GM21526 (cell line): ENCODE results near the gene PPP6C.
"Not testable (repeated sequence)": the region's sequence is repeated elsewhere in the genome, so short reads cannot be mapped to it uniquely, and the experiment has no call there.

Experiments
- ATAC-seq: cut with Tn5 transposase; IDR thresholded peaks from one replicate; pipeline ENCODE4 v1.9.1; 2021; ENCODE audit warnings: moderate library complexity; ENCODE audit not compliant: unreplicated experiment, low FRiP score

PPP6C gene

GRCh38 chr9:125143377-125144090, 46.1 kb downstream of the PPP6C start, which contains the start of gene SCAI:
Gene SCAI, minus strand, starts transcription at chr9:125143528. Its CDS starts 91 bp downstream, at chr9:125143437.
- ATAC-seq, result peak; percentile 96

DNA sequence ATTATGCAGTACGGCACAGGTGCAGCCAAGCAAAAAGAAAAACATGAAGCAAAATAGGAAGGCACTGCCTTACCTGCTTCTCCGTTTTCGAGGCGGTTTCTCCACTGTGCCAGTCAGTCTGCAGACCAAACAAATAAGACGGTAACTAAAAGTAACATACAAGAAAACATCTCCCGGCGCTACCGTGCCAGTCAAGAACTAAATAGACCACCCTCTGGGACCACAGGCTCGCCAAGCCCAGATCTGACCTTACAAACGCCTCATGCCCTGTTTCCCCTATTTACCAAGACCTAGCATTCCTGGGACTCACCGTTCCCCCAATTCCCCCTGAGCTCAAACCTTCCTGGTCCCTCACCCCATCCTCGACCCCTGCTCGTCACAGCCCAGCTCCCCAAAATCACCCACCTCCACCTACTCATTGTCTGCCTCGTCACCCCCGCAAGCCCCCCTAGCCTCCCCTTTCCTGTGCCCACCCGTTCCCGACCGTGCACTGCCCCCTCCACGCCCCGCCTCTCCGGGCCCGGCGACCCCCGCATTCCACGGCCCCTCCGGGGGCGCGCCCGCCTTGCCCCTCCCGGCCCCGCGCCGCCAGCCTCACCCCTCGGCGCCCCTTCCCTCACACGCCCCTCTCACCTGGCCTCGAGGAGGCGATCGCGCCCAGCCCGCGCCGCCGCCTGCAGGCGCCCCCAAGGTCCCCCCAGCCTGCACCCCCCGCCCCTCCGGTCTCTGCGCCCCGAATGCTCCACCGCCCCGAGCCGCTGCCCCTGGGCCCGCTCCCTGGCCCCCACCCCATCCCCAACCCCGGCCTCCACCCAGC, 46.8 kb downstream of the PPP6C start:
- no peak for ATAC-seq

DNA sequence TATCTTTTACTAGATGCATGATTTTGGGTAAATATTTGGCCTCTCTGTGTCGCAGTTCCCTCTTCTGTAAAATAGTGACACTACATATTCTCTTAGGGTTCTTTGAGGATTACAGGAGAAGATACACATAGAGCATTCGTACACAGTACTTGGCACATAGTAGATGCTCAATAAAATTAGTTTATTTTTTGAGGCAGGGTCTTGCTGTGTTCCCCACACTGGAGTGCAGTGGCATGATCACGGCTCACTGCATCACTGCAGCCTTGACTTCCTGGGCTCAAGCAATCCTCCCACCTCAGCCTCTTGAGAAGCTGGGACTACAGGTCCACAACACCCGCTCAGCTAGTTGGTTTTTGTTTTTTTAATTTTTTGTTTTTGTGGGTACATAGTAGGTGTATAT, 47.9 kb downstream of the PPP6C start:
- ATAC-seq, result no peak

DNA sequence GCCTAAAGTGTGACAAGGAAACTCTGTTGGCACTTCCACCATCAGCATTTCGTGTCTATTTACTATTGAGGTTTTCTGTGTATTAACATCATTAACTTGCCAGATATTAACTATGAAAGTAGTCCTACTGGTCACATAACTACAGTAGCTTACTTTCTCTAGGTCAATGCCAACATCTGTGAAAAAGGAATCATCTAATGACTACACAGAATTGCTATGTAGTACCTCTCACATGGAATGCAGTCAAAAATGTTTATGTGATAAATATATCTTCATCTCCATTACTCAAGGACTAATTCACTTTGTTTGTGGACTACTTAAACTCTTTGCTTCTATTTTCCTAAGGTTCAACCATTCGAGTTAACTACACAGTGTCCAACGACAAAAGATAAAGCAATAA, 48.4 kb downstream of the PPP6C start:
- ATAC-seq, result no peak

DNA sequence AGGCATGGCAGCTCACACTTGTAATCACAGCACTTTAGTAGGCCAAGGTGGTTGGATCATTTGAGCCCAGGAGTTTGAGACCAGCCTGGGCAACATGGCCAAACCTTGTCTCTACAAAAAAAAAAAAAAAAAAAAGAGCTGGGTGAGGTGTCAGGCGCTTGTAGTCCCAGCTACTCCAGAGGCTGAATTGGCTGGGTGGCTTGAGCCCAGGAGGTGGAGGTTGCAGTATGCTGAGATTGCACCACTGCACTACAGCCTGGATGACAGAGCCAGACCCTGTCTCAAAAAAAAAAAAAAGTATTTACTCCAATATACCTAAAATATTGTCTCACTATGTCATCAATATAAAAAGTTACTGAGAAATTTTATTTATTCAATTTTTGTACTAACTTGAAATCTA, 49.0 kb downstream of the PPP6C start:
- no peak for ATAC-seq

GRCh38 chr9:125137200-125137599, 52.4 kb downstream of the PPP6C start:
- ATAC-seq, result no peak

DNA sequence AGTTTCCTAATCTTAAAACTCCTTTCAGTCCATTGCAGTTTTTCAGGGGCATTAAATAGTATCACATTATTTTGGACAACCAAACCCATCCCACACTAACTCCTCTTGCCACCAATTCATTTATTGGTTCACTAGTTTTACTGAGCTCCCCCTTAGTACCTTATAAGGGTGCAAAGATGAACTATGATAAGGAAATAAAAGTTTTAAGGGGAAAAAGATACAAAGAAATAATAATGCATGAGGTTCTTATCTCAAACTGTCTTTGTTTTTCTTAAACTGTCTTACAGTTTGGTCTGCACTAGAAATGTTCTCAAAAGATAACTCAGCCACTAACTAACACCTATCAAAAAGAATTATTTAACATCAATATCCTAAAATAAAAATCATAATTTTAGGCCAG, 54.6 kb downstream of the PPP6C start:
- ATAC-seq, result no peak

GRCh38 chr9:125133403-125134329, 55.9 kb downstream of the PPP6C start:
- no peak for ATAC-seq

DNA sequence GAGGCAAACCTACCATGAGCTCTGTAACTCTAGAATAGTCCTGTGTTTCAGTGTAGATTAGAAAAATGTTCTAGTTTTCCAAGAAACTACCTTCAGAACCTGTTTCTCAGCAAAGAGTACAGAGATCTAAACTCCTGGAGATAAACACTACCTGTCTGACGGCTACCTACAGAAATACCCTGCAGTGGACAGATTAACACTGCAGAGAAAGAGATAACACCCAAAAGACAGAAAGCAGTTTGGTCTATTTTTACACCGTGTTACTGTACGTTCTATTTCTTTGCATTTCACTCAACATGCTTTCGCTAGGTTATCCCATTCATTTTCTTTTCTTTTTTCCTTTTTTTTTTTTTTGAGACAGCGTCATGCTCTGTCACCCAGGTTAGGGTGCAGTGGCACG, 57.8 kb downstream of the PPP6C start:
- no peak for ATAC-seq

DNA sequence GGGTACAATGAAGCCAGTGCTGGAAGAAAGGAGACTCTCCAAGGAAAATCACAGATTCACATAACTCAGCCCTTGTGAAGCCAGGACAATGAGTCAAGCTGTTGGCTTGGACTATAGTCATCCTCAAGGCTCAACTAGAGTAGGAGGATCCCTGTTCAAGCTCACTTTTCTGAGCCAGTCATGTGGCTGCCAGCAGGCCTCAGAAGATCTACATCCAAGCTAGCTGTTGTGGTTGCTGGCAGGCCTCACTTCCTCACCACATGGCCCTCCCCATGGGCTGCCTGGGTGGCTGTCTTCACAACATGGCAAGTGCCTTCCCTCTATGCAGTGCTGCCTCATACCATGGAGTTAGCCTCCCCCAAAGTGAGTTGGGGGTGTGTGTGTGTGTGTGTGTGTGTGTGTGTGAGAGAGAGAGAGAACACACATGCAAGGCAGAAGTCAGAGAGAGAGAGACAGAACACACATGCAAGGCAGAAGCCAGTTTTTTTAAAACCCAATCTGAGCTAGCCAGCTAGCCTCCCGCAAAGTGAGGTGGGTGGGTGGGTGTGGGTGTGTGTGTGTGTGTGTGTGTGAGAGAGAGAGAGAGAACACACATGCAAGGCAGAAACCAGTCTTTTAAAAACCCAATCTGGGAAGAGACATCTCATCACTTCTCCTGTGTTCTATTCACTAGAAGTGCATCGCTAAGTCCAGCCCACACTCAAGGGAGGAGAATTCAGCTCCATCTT, 63.4 kb downstream of the PPP6C start:
- ATAC-seq, result peak; percentile 80

- no peak for ATAC-seq
Measured at GRCh38 chr9:125125523-125125922, 64.1 kb downstream of the PPP6C start.

GRCh38 chr9:125121146-125121545, 68.5 kb downstream of the PPP6C start:
- ATAC-seq, result no peak

- ATAC-seq, result no peak
Measured at GRCh38 chr9:125119643-125120286, 69.8 kb downstream of the PPP6C start.

- not testable (repeated sequence) for ATAC-seq
Measured at GRCh38 chr9:125118696-125119095, 70.9 kb downstream of the PPP6C start.

GRCh38 chr9:125114503-125114902, 75.1 kb downstream of the PPP6C start:
- ATAC-seq, result not testable (repeated sequence)

DNA sequence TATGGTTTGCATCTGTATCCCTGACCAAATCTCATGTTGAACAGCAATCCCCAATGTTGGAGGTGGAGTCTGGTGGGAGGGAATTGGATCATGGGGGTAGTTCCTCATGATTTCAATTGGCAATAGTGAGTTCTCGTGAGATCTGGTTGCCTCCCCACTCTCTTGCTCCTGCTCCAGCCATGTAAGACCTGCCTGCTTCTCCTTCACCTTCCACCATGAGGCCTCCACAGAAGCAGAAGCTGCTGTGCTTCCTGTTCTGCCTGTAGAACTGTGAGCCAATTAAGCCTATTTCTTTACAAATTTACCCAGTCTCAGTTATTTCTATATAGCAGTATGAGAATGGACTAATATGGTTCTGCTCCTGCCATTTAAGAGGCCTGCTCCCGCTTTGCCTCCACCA, 79.1 kb downstream of the PPP6C start:
- ATAC-seq, result no peak

- ATAC-seq, result not testable (repeated sequence)
Measured at GRCh38 chr9:125108541-125108940, 81.1 kb downstream of the PPP6C start.

GRCh38 chr9:125106285-125106893, 83.2 kb downstream of the PPP6C start:
- no peak for ATAC-seq

GRCh38 chr9:125103770-125104460, 85.7 kb downstream of the PPP6C start:
- no peak for ATAC-seq
